Esophagus muscularis mucosa (tissue), 4 donors: ENCODE measurements around the gene MEGF8.

ENCODE experiments used
- EP300 ChIP-seq: sonication (generic); formaldehyde crosslinking; IDR thresholded peaks from one replicate; pipeline ENCODE4 v1.6.1; 2017; ENCODE audit warnings: antibody characterized with exemption
- POLR2A ChIP-seq: fragments of 450-650 bp; IDR thresholded peaks from one replicate; pipeline ENCODE4 v1.6.1; 2017; ENCODE audit warnings: antibody characterized with exemption, moderate library complexity, mild to moderate bottlenecking, low read depth
- POLR2AphosphoS5 ChIP-seq, 2 donors: sonication (generic); formaldehyde crosslinking; IDR thresholded peaks; one replicate each; pipeline ENCODE4 v1.6.1; 2017; ENCODE audit warnings: antibody characterized with exemption in 2 of 2
- TF ChIP-seq, protein P1 (sequence below), 3 experiments: fragments of 200-600 bp in 2 of 3; fragments of 450-650 bp in 1 of 3; sonication (generic) in 2 of 3; IDR thresholded peaks; one replicate each; pipeline ENCODE4 v1.5.1; 2017 to 2019; ENCODE audit warnings: antibody characterized with exemption in 3 of 3, mild to moderate bottlenecking in 2 of 3, moderate library complexity in 1 of 3

DNA sequence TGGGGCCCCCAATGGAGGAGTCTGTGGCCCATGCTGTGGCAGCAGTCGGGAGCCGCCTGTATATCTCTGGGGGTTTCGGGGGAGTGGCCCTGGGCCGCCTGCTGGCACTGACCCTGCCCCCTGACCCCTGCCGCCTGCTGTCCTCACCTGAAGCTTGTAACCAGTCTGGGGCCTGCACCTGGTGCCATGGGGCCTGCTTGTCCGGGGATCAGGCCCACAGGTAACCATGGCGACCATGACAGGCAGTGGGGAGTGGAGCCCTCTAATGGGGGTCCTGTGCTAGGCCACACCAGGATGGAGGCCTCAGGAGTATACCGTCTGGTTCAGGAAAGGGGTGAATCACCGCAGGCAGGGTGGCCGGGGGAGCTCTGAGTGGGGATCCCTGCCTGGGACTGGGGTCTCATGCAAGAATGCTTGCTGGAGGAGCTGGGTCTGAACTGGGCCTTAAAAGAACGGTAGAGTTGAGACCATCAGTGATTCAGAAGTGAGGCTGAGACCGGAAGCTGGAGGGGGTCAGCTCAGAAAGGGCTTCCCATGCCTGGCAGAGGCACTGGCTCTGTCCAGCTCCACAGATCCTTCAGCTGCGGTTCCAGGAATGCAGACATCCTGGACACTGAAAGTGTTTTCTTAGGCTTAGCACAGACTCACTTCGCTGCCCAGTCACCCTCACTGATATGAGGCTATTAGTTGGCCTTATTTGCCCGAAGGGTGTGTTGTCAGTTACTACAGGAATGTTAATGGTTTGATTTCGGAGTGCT lies 35.5 kb downstream of the MEGF8 start:
- no peak for TF ChIP-seq EP300
- TF ChIP-seq, protein P1, sequence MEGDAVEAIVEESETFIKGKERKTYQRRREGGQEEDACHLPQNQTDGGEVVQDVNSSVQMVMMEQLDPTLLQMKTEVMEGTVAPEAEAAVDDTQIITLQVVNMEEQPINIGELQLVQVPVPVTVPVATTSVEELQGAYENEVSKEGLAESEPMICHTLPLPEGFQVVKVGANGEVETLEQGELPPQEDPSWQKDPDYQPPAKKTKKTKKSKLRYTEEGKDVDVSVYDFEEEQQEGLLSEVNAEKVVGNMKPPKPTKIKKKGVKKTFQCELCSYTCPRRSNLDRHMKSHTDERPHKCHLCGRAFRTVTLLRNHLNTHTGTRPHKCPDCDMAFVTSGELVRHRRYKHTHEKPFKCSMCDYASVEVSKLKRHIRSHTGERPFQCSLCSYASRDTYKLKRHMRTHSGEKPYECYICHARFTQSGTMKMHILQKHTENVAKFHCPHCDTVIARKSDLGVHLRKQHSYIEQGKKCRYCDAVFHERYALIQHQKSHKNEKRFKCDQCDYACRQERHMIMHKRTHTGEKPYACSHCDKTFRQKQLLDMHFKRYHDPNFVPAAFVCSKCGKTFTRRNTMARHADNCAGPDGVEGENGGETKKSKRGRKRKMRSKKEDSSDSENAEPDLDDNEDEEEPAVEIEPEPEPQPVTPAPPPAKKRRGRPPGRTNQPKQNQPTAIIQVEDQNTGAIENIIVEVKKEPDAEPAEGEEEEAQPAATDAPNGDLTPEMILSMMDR (IDR thresholded peaks at IDR 0.05), result no peak
- no peak for TF ChIP-seq POLR2A
- no peak for TF ChIP-seq POLR2AphosphoS5 (IDR thresholded peaks at IDR 0.05)
